CD4-positive, alpha-beta T cell treated with Interleukin-4 for 1 hour (primary cell): Measurements from ENCODE around the gene CRTAC1.

ENCODE experiments used
- DNase-seq, 2 donors: peaks; one replicate each; pipeline ENCODE4 v3.0.0-alpha.2; 2020 to 2022

CRTAC1 gene

GRCh38 chr10:97827702-97828291 is 202.6 kb downstream of the CRTAC1 start:
- no peak for DNase-seq

- DNase-seq, result no peak
Observed at GRCh38 chr10:97826892-97827291, 203.5 kb downstream of the CRTAC1 start.

GRCh38 chr10:97825020-97825760 is 205.2 kb downstream of the CRTAC1 start:
- DNase-seq, result no peak

GRCh38 chr10:97823734-97824133 is 206.7 kb downstream of the CRTAC1 start:
- DNase-seq, result no peak

GRCh38 chr10:97822261-97822687 is 208.1 kb downstream of the CRTAC1 start:
- no peak for DNase-seq

GRCh38 chr10:97821308-97822038 is 208.9 kb downstream of the CRTAC1 start:
- no peak for DNase-seq

GRCh38 chr10:97820096-97820704 is 210.2 kb downstream of the CRTAC1 start:
- DNase-seq, result no peak

- no peak for DNase-seq
Observed at GRCh38 chr10:97818572-97818971, 211.8 kb downstream of the CRTAC1 start.

GRCh38 chr10:97816609-97817008 is 213.8 kb downstream of the CRTAC1 start:
- no peak for DNase-seq
